Dedifferentiated amniotic fluid mesenchymal stem cell (primary cell): ENCODE measurements around the gene MBD2.
"Not testable (repeated sequence)": the region's sequence is repeated elsewhere in the genome, so short reads cannot be mapped to it uniquely, and the experiment has no call there.

Experiments
- DNase-seq: peaks from one replicate; pipeline ENCODE4 v3.0.0-alpha.2; 2016; ENCODE audit errors: extremely low spot score

The MBD2 gene

DNA sequence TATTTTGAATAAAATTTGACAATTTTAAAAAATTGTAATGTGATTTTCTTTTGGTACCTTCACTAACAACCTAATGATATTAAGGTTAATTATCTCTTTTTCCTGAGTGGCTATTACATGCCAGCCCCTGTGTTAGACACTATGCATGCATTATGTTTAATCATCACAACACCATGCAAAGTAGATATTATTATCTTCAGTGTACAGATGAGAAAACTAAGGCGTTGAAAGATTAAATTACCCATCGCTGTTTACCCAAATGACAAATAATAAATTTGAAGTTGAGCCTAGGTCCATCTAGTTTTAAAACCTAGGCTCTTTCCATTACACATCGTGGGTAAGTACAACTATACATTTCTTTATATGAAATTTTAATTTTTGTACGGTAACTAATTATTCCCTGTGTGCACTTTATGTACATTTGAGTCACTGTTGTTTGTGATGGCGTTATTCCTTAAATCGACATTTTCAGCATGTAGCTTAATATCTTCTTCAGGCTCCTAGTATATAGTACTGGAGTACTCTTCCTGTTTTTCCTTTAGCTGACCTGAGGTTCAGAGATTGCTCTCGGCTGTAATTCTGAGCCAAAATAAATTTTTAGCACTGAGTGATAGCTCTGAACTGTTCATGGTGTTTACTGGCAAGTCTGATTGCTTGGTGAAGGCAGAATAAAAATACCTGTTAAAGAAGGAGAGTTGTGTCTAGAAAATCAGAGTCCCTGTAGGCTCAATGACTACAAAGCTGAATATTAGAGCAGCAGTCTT lies 13.9 kb upstream of the MBD2 start:
- no peak for DNase-seq

- DNase-seq = no peak
Measured at GRCh38 chr18:54235871-54236270, 11.4 kb upstream of the MBD2 start.

GRCh38 chr18:54233747-54234146 lies 9.3 kb upstream of the MBD2 start:
- DNase-seq = no peak

- no peak for DNase-seq
Measured at GRCh38 chr18:54233228-54233625, 8.8 kb upstream of the MBD2 start.

DNA sequence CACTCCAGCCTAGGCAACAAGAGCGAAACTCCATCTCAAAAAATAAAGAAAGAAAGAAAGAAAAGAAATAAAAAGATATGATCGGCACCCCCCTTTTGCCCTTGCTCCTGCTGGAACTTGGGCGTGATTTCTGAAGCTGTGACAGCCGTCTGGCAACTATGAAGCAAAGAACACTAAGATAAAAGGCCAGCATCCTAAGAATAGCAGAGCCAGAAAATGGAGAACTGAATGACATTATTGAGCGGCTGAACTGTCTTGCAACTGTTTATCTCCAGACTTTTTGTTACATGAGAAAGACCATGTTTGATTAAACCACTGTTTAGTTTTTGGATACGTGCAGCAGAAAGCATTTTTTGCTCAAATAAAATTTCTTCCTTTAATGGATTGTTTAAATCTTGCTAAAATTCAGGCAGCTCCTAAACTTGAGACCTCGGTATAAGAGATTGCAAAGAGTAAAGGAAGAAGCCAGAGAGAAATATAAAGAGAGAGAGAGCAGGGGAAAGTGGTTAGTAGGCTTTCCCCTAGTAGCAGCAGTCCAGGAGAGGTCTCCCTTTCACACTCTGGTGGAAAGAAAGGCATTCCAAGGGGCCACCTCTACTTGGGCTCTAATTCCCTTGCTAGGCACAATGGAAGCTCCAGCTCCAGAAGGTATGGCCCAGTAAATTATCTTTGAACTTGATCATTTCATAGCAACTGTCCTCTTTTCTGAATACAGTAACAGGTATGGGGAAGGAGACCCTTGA lies 8.2 kb upstream of the MBD2 start:
- DNase-seq = no peak

GRCh38 chr18:54229421-54230059 lies 5.1 kb upstream of the MBD2 start:
- DNase-seq = no peak

- DNase-seq = no peak
Measured at GRCh38 chr18:54228364-54228763, 3.9 kb upstream of the MBD2 start.

- peak; percentile 82 for DNase-seq
Measured at GRCh38 chr18:54223568-54224241, 764 bp downstream of the MBD2 start.

GRCh38 chr18:54222922-54223567 lies 1.4 kb downstream of the MBD2 start:
- no peak for DNase-seq

DNA sequence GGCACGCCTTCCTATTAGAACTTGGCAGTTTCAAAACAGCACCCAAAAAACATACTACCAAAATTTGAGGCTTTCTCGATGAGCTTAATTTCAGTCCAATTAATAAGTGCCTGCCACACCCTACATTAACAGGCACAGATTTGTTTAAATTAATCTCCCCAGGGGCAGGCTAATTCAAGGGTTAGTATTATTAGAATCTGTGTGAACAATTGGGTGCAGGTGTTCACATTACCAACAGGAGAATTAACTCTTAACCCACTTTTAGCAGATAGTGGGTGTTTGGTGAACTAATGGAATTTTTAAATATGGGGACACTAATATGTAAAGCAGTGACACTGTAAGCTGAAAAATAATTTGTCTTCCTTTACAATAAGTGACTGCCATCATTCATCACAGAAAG lies 4.1 kb downstream of the MBD2 start:
- DNase-seq = no peak

DNA sequence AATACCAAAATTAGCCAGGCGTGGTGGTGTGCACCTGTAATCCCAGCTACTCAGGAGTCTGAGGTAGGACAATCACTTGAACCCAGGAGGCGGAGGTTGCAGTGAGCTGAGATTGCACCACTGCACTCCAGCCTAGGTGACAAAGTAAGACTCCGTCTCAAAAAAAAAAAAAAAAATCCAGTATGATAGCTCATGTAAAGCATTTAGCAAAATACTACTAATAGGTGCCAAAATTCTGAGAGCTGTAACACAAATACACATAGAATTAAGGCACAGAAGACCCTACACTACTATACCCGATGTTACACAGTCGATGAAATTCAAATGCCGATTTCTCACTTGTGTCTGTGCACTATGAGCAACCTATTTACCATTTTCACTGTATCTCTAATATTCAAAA lies 5.7 kb downstream of the MBD2 start:
- DNase-seq = not testable (repeated sequence)

DNA sequence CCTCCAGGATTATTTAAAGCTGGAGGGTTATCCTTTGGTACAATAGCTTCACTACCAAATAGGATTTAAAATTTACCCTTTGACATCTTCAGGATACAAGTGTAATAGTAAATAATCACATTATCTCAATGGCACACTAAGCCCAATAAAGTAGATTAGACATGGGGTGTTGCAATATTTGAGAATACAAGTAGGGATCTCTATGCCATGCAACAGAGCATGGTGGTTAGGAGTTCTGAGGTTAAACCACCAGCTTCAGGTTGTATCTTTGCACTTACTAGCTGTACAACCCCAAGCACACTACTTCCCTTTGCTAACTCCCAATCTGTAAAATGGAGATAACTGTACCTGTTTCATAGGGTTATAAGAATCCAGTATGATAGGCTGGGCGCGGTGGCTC lies 6.2 kb downstream of the MBD2 start:
- DNase-seq = no peak

DNA sequence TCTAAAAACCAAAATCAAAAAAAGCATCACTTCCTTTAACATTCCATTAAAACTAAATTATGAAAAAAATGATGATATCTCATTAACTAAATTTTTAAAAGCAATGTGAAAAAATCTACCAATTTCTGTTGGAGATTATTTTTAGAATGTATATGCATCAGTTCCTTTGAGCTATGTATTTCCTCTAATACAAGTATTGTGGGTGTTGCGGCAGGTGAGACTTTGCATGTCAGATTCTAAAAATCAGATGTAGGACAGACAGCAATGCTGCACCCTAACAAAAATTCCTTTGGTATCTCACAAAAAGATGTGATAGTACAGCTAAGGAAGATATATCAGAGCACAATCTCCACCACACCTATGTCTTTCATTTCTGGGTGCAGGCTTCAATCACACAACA lies 6.8 kb downstream of the MBD2 start:
- DNase-seq = no peak

DNA sequence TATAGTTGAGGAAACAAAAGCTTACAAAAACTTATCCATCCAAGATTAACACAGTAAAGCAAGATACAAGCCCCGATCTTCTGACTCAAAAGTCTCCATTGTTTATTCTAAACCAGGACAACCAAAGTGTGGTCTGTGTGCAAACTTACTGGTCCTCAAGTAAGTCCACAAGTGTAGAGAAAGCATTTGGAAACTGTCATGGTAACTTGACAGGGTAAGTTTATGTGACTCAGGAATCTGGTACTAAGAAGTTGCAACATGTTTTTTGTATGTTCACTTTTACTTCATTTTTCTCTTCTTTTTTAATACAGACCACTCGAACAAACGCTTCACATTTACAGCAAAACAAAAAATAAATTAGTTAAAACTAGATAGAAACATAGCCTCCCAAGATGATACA lies 9.4 kb downstream of the MBD2 start:
- no peak for DNase-seq

- DNase-seq = no peak
Measured at GRCh38 chr18:54210463-54210862, 14.0 kb downstream of the MBD2 start.

- no peak for DNase-seq
Measured at GRCh38 chr18:54209471-54210180, 14.8 kb downstream of the MBD2 start.

DNA sequence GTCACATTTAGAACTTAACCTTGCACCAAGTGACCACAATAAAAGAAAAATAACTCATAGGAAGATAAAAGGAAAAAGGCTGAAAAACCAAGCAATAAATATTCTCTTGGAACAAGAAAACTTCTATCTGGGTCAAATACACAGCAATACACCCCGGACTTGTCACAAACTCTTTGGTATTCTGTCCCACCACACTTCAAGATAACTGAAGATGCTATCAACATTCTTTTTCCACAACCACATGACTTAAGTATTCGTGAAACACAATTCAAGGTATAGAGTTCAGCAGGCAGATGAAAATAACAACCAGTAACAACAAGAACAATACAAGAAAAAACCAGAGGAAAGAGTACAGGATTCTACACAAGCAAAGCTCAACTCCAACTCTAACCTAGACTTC lies 18.0 kb downstream of the MBD2 start:
- DNase-seq = no peak

GRCh38 chr18:54205959-54206358 lies 18.5 kb downstream of the MBD2 start:
- DNase-seq = no peak

- not testable (repeated sequence) for DNase-seq
Measured at GRCh38 chr18:54205448-54205847, 19.0 kb downstream of the MBD2 start.

- DNase-seq = no peak
Measured at GRCh38 chr18:54204883-54205282, 19.6 kb downstream of the MBD2 start.

- no peak for DNase-seq
Measured at GRCh38 chr18:54203914-54204313, 20.6 kb downstream of the MBD2 start.
